IMR-90 (cell line): ENCODE results near the gene CLDN22. TPM values are rescaled to one million over a fixed set of nuclear protein-coding genes. Genes with fewer than 3 reads are reported as not detected.

ENCODE experiments used
- ATAC-seq: fragments of 200-7000 bp; cut with Tn5 transposase; 2 replicates; pipeline ENCODE4 v1.9.1; 2020; ENCODE audit warnings: low read depth, mild to moderate bottlenecking, moderate library complexity
- BruUV-seq: library from RNA; stranded (reverse); fragments of 400-500 nt; replicated peaks from 2 replicates; lab custom pipeline; 2021; lab: Mats Ljungman, UMichigan
- CTCF ChIA-PET: fragments of 300-600 bp; formaldehyde crosslinking; extraction: SDS; loops from one replicate; lab custom pipeline; 2021; ENCODE audit warnings: antibody characterized with exemption; lab: Yijun Ruan, JAX
- POLR2A ChIA-PET: fragments of 300-600 bp; sonication (Branson Sonifier 250); formaldehyde crosslinking; loops from one replicate; lab custom pipeline; 2022; ENCODE audit warnings: antibody characterized with exemption; ENCODE audit not compliant: unreplicated experiment; lab: Charles Lee
- DNase-seq: peaks from one replicate; pipeline ENCODE4 v3.0.0; 2013
- H2AFZ ChIP-seq: replicated peaks from 2 replicates; pipeline ENCODE3; 2013; ENCODE audit warnings: low read length, mild to moderate bottlenecking; ENCODE audit not compliant: poor library complexity
- H2AK5ac ChIP-seq: 2 replicates; pipeline ENCODE4 v1.6.1; 2013; ENCODE audit warnings: low read depth, low read length, inconsistent platforms
- H2AK9ac ChIP-seq: replicated peaks from 2 replicates; pipeline ENCODE3; 2013; ENCODE audit warnings: mild to moderate bottlenecking, low read depth, low read length, moderate library complexity; ENCODE audit not compliant: poor library complexity
- H2BK120ac ChIP-seq: 2 replicates; pipeline ENCODE4 v1.6.1; 2013; ENCODE audit warnings: low read depth, low read length, inconsistent platforms
- H2BK15ac ChIP-seq: 3 replicates; pipeline ENCODE4 v1.6.1; 2013; ENCODE audit warnings: low read depth, low read length, inconsistent platforms
- H2BK20ac ChIP-seq: 2 replicates; pipeline ENCODE4 v1.6.1; 2013; ENCODE audit warnings: low read depth, mild to moderate bottlenecking, inconsistent platforms, low read length, moderate library complexity
- H2BK5ac ChIP-seq: 2 replicates; pipeline ENCODE4 v1.6.1; 2013; ENCODE audit warnings: mild to moderate bottlenecking, low read depth, low read length, inconsistent platforms; ENCODE audit not compliant: poor library complexity, severe bottlenecking
- H3K14ac ChIP-seq: replicated peaks from 2 replicates; pipeline ENCODE4 v1.6.1; 2013; ENCODE audit warnings: low read depth, low read length, inconsistent platforms
- H3K18ac ChIP-seq: 2 replicates; pipeline ENCODE4 v1.6.1; 2013; ENCODE audit warnings: low read depth, low read length, control low read depth
- H3K23ac ChIP-seq: 2 replicates; pipeline ENCODE4 v1.6.1; 2013; ENCODE audit warnings: low read depth, low read length, inconsistent platforms
- H3K27ac ChIP-seq: 2 replicates; pipeline ENCODE4 v1.5.1; 2013; ENCODE audit warnings: mild to moderate bottlenecking, control low read depth, low read length; ENCODE audit not compliant: insufficient read depth
- H3K27me3 ChIP-seq: 2 replicates; pipeline ENCODE4 v1.6.1; 2013; ENCODE audit warnings: low read length; ENCODE audit not compliant: control insufficient read depth, insufficient read depth
- H3K36me3 ChIP-seq: 2 replicates; pipeline ENCODE4 v1.6.1; 2013; ENCODE audit warnings: low read length, mixed read lengths; ENCODE audit not compliant: control insufficient read depth, insufficient read depth
- H3K4ac ChIP-seq: 2 replicates; pipeline ENCODE4 v1.6.1; 2013; ENCODE audit warnings: low read depth, low read length, inconsistent platforms
- H3K4me1 ChIP-seq: 2 replicates; pipeline ENCODE4 v1.6.1; 2013; ENCODE audit warnings: low read length, mixed read lengths; ENCODE audit not compliant: control insufficient read depth, insufficient read depth
- H3K4me2 ChIP-seq: 2 replicates; pipeline ENCODE4 v1.6.1; 2013; ENCODE audit warnings: low read depth, mild to moderate bottlenecking, control low read depth, low read length, moderate library complexity
- H3K4me3 ChIP-seq: 2 replicates; pipeline ENCODE4 v1.5.1; 2013; ENCODE audit warnings: low read depth, mild to moderate bottlenecking, control low read depth, low read length, moderate library complexity; ENCODE audit not compliant: insufficient read depth
- H3K56ac ChIP-seq: 2 replicates; pipeline ENCODE4 v1.6.1; 2013; ENCODE audit warnings: low read length, inconsistent platforms; ENCODE audit not compliant: insufficient read depth; ENCODE audit errors: extremely low read depth
- H3K79me1 ChIP-seq, 2 experiments: 2 replicates each; pipeline ENCODE4 v1.6.1; 2013; ENCODE audit warnings: low read length in 2 of 2, inconsistent platforms in 1 of 2, low read depth in 1 of 2
- H3K9ac ChIP-seq: 2 replicates; pipeline ENCODE4 v1.6.1; 2013; ENCODE audit warnings: low read depth, low read length, control low read depth
- H3K9me1 ChIP-seq: 2 replicates; pipeline ENCODE4 v1.6.1; 2013; ENCODE audit warnings: low read length, inconsistent platforms; ENCODE audit not compliant: insufficient read depth
- H3K9me3 ChIP-seq: 2 replicates; pipeline ENCODE4 v1.6.1; 2013; ENCODE audit warnings: low read length; ENCODE audit not compliant: control insufficient read depth, insufficient read depth
- H4K20me1 ChIP-seq: 2 replicates; pipeline ENCODE4 v1.6.1; 2013; ENCODE audit warnings: low read length, inconsistent platforms; ENCODE audit not compliant: insufficient read depth
- H4K5ac ChIP-seq: 2 replicates; pipeline ENCODE4 v1.6.1; 2013; ENCODE audit warnings: mild to moderate bottlenecking, low read depth, low read length, control low read depth
- H4K8ac ChIP-seq, 2 experiments: 2 replicates each; pipeline ENCODE4 v1.6.1; 2013; ENCODE audit warnings: low read depth in 2 of 2, low read length in 2 of 2, control low read depth in 1 of 2, inconsistent platforms in 1 of 2
- H4K91ac ChIP-seq: 2 replicates; pipeline ENCODE4 v1.6.1; 2013; ENCODE audit warnings: low read depth, low read length, inconsistent platforms; ENCODE audit not compliant: insufficient read depth
- CEBPB ChIP-seq: IDR thresholded peaks from 2 replicates; pipeline ENCODE4 v1.6.1; 2012; ENCODE audit warnings: low read depth, low read length, improper control_type of control experiment
- RCOR1 ChIP-seq: IDR thresholded peaks from 2 replicates; pipeline ENCODE4 v1.6.1; 2012; ENCODE audit warnings: mild to moderate bottlenecking, low read length, improper control_type of control experiment; ENCODE audit not compliant: insufficient replicate concordance
- WGBS, 2 experiments: methylation state at CpG; one replicate each; pipeline versions ENCODE4 v1.1.5 to v1.1.7; 2013; ENCODE audit warnings: missing lambda C conversion rate in 2 of 2; ENCODE audit not compliant: insufficient read length in 1 of 2; ENCODE audit errors: extremely low coverage in 2 of 2; 5-methylcytosine and 5-hydroxymethylcytosine counted together
- dilution Hi-C: fragments of 300-500 bp; cut with HindIII; formaldehyde crosslinking; loops from one replicate; pipeline ENCODE4 v1.14.3; 2018; ENCODE audit warnings: low sequenced_read_pairs; ENCODE audit not compliant: unreplicated experiment
- in situ Hi-C: fragments of 300-500 bp; cut with MboI; formaldehyde crosslinking; loops from 3 replicates; pipeline ENCODE4 v1.14.3; 2019; ENCODE audit warnings: low sequenced_read_pairs, inconsistent platforms, mixed read lengths
- intact Hi-C: fragments of 100-400 bp; cut with micrococcal nuclease; formaldehyde crosslinking; loops from 2 replicates; pipeline ENCODE4 v1.10.0; 2022
- polyA plus RNA-seq, 3 experiments: library from polyadenylated mRNA; depleted of rRNA; stranded (reverse); fragments of >200 nt; gene quantifications; 2 replicates each; pipeline ENCODE4 v1.2.3, GENCODE V29; 2012; ENCODE audit warnings: low replicate concordance in 1 of 3
- total RNA-seq: library from RNA; depleted of rRNA; stranded (reverse); fragments of >200 nt; gene quantifications from 2 replicates; pipeline ENCODE4 v1.2.3, GENCODE V29; 2012

CLDN22 gene
- total and polyA plus RNA-seq, 2 of the 4 experiments (the other 2 are of a cell fraction): not detected

GRCh38 chr4:183330841-183331240 is 10.8 kb upstream of the CLDN22 start:
- H3K9me1 ChIP-seq: peaks cover 3% of the 10 kb centered on the region
- no peak overlapping the region for H4K5ac ChIP-seq
- no peak overlapping the region for H3K56ac ChIP-seq
- no peak overlapping the region for H3K14ac ChIP-seq
- no peak overlapping the region for H3K18ac ChIP-seq
- no peak overlapping the region for H3K27ac ChIP-seq
- H2AK5ac ChIP-seq: no peak overlapping the region
- H4K8ac ChIP-seq: no peak overlapping the region
- H4K91ac ChIP-seq: no peak overlapping the region
- peaks cover 7% of the 10 kb centered on the region for H3K9me3 ChIP-seq
- H2BK20ac ChIP-seq: no peak overlapping the region
- H2BK5ac ChIP-seq: no peak overlapping the region
- dilution Hi-C loops (no loop called here), intact Hi-C loops (no loop called here), in situ Hi-C loops (no loop called here)
- no peak overlapping the region for H2AK9ac ChIP-seq
- H4K20me1 ChIP-seq: no peaks in the 10 kb centered on the region
- H3K23ac ChIP-seq: no peak overlapping the region
- no peaks in the 10 kb centered on the region for H3K27me3 ChIP-seq
- no peak overlapping the region for H3K4me2 ChIP-seq
- H3K79me1 ChIP-seq: no peaks in the 10 kb centered on the region
- H2AFZ ChIP-seq: no peak overlapping the region
- no CpG with 5 or more reads among the region's 2 CpGs for WGBS, 2 experiments
- H2BK15ac ChIP-seq: no peak overlapping the region
- BruUV-seq: no TSS peak
- no peak overlapping the region for H3K4me3 ChIP-seq
- ATAC-seq: no peak
- H3K9ac ChIP-seq: no peak overlapping the region
- POLR2A ChIA-PET: no interaction called here
- H2BK120ac ChIP-seq: peak overlapping the region; percentile 12; the same call in 1 of the 2 replicates
- H3K4me1 ChIP-seq: peaks cover 9% of the 10 kb centered on the region
- peak; percentile 49 for TF ChIP-seq CEBPB
- no peak for TF ChIP-seq RCOR1
- CTCF ChIA-PET: no interaction called here
- no peaks in the 10 kb centered on the region for H3K36me3 ChIP-seq
- DNase-seq: no peak
- no peak overlapping the region for H3K4ac ChIP-seq
